Spleen (tissue), 7 donors: ENCODE results near the gene PRCD.

ENCODE experiments used
- POLR2AphosphoS5 ChIP-seq, 3 donors: sonication (generic); formaldehyde crosslinking; IDR thresholded peaks; one replicate each; pipeline ENCODE4 v1.5.1; 2017; ENCODE audit warnings: antibody characterized with exemption in 3 of 3
- TF ChIP-seq, protein P1 (sequence below), 11 experiments: fragments of 200-600 bp in 7 of 11; fragments of 450-650 bp in 4 of 11; sonication (generic) in 4 of 11; IDR thresholded peaks in 8 of 11; conservative IDR thresholded peaks in 3 of 11; 1 replicate in 7 of 11; 2 replicates in 4 of 11; pipeline versions ENCODE4 v1.4.0 to v1.8.0; 2016 to 2021; ENCODE audit warnings: antibody characterized with exemption in 11 of 11, inconsistent platforms in 4 of 11, mild to moderate bottlenecking in 1 of 11
- donor health status: DM: no; HTN: no; CAD: no; lungs with moderate emphysema.
- donor health status: DM: no; HTN: no; CAD: no.
- donor health status: DM: no; HTN: no; CAD: no.

DNA sequence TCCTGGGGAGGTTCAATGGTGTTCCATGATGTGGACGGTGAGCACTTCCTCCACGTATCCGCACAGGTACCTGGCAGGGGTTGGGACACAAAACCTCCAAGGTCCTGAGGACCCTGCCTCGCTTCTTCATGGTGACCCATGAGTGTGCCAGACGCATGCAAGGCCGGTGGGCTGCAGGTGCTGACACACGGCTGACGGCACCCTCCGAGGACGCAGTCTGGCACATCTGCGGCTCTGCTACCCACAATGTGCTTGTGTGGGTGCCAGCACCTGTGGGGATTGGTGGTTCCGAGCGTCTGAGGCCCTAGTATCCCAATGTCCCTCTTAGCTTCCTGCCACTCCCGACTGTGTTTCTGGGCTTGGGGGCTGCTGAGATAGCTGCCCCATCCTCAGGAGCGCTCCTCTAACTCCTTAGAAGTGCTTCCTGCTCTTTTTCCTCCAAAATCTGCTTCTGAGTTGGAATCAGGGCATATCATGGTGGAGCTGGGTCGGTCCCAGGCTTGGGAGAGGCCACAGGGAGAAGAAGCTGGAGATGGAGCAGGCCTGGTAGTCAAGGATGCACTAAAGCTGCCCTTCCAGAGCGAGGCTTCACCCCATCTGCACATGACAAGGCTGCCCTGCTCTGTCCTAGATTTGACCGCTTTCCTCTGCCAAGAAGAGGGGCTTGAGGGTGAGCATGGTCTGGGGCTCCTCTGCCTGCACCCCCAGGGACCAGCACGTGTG is 3.9 kb upstream of the PRCD start:
- TF ChIP-seq, protein P1, sequence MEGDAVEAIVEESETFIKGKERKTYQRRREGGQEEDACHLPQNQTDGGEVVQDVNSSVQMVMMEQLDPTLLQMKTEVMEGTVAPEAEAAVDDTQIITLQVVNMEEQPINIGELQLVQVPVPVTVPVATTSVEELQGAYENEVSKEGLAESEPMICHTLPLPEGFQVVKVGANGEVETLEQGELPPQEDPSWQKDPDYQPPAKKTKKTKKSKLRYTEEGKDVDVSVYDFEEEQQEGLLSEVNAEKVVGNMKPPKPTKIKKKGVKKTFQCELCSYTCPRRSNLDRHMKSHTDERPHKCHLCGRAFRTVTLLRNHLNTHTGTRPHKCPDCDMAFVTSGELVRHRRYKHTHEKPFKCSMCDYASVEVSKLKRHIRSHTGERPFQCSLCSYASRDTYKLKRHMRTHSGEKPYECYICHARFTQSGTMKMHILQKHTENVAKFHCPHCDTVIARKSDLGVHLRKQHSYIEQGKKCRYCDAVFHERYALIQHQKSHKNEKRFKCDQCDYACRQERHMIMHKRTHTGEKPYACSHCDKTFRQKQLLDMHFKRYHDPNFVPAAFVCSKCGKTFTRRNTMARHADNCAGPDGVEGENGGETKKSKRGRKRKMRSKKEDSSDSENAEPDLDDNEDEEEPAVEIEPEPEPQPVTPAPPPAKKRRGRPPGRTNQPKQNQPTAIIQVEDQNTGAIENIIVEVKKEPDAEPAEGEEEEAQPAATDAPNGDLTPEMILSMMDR (IDR thresholded peaks at IDR 0.05 in 8 of 11, conservative IDR thresholded peaks at IDR 0.05 in 3 of 11), result no peak
- peak in 1 of 3 donors; percentile 21 for TF ChIP-seq POLR2AphosphoS5 (IDR thresholded peaks at IDR 0.05)
